ENCODE data around the gene MRPS18A. TPM values are rescaled to one million over a fixed set of nuclear protein-coding genes. Genes with fewer than 3 reads are reported as not detected.

The MRPS18A gene
- total and polyA plus RNA-seq, 9 of the 15 experiments (the other 6 are each of a cell fraction or from before 2014, with no cell fraction given): 87.5 to 243 (median 125) TPM

- TF ChIP-seq, protein P1, sequence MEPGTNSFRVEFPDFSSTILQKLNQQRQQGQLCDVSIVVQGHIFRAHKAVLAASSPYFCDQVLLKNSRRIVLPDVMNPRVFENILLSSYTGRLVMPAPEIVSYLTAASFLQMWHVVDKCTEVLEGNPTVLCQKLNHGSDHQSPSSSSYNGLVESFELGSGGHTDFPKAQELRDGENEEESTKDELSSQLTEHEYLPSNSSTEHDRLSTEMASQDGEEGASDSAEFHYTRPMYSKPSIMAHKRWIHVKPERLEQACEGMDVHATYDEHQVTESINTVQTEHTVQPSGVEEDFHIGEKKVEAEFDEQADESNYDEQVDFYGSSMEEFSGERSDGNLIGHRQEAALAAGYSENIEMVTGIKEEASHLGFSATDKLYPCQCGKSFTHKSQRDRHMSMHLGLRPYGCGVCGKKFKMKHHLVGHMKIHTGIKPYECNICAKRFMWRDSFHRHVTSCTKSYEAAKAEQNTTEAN (CRISPR knock-in tag; IDR thresholded peaks at IDR 0.05): no peak; the same call in 1 of the 2 replicates
- TF ChIP-seq FOSL1 (tag; conservative IDR thresholded peaks at IDR 0.05): peak; percentile 64
- TF ChIP-seq PML (IDR thresholded peaks at IDR 0.05; ENCODE audit: low read length): peak; percentile 87
- TF ChIP-seq CBFB (CRISPR knock-in tag; IDR thresholded peaks at IDR 0.05): peak; percentile 98
- no peak for TF ChIP-seq RHOXF2B (CRISPR knock-in tag; conservative IDR thresholded peaks at IDR 0.05)
- TF ChIP-seq ZNF696 (CRISPR knock-in tag; conservative IDR thresholded peaks at IDR 0.05): 0 out of 2 replicates have a peak, but pooled peaks have one; percentile 38
- TF ChIP-seq, protein P2, sequence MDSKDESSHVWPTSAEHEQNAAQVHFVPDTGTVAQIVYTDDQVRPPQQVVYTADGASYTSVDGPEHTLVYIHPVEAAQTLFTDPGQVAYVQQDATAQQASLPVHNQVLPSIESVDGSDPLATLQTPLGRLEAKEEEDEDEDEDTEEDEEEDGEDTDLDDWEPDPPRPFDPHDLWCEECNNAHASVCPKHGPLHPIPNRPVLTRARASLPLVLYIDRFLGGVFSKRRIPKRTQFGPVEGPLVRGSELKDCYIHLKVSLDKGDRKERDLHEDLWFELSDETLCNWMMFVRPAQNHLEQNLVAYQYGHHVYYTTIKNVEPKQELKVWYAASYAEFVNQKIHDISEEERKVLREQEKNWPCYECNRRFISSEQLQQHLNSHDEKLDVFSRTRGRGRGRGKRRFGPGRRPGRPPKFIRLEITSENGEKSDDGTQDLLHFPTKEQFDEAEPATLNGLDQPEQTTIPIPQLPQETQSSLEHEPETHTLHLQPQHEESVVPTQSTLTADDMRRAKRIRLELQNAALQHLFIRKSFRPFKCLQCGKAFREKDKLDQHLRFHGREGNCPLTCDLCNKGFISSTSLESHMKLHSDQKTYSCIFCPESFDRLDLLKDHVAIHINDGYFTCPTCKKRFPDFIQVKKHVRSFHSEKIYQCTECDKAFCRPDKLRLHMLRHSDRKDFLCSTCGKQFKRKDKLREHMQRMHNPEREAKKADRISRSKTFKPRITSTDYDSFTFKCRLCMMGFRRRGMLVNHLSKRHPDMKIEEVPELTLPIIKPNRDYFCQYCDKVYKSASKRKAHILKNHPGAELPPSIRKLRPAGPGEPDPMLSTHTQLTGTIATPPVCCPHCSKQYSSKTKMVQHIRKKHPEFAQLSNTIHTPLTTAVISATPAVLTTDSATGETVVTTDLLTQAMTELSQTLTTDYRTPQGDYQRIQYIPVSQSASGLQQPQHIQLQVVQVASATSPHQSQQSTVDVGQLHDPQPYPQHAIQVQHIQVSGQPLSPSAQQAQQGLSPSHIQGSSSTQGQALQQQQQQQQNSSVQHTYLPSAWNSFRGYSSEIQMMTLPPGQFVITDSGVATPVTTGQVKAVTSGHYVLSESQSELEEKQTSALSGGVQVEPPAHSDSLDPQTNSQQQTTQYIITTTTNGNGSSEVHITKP (IDR thresholded peaks at IDR 0.05; ENCODE audit: partially characterized antibody): peak; percentile 29
- TF ChIP-seq NFATC3 (IDR thresholded peaks at IDR 0.05): 0 out of 2 replicates have a peak, but pooled peaks have one; percentile 53
- TF ChIP-seq, protein P3, sequence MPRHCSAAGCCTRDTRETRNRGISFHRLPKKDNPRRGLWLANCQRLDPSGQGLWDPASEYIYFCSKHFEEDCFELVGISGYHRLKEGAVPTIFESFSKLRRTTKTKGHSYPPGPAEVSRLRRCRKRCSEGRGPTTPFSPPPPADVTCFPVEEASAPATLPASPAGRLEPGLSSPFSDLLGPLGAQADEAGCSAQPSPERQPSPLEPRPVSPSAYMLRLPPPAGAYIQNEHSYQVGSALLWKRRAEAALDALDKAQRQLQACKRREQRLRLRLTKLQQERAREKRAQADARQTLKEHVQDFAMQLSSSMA (CRISPR knock-in tag; IDR thresholded peaks at IDR 0.05): peak; percentile 57; the same call in 1 of the 2 replicates
- TF ChIP-seq POLR2A (conservative IDR thresholded peaks at IDR 0.05): peak; percentile 99
- TF ChIP-seq ZNF644 (tag; IDR thresholded peaks at IDR 0.05; ENCODE audit: low read depth): peak; percentile 87
- TF ChIP-seq ZBED1 (IDR thresholded peaks at IDR 0.05): 0 out of 2 replicates have a peak, but pooled peaks have one; percentile 72
- TF ChIP-seq ZNF282 (CRISPR knock-in tag; IDR thresholded peaks at IDR 0.05): no peak
- TF ChIP-seq, protein P4, sequence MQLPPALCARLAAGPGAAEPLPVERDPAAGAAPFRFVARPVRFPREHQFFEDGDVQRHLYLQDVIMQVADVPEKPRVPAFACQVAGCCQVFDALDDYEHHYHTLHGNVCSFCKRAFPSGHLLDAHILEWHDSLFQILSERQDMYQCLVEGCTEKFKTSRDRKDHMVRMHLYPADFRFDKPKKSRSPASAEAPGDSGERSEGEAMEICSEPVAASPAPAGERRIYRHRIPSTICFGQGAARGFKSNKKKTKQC (CRISPR knock-in tag; IDR thresholded peaks at IDR 0.05): peak; percentile 75; the same call in 1 of the 2 replicates
- peak; percentile 90 for TF ChIP-seq ZNF175 (CRISPR knock-in tag; IDR thresholded peaks at IDR 0.05; ENCODE audit: low read depth)
- TF ChIP-seq SP1 (CRISPR knock-in tag; IDR thresholded peaks at IDR 0.05): peak; percentile 72
- TF ChIP-seq BRD9 (IDR thresholded peaks at IDR 0.05; ENCODE audit: low read depth, partially characterized antibody): peak; percentile 65
- peak; percentile 88 for TF ChIP-seq MTA1 (IDR thresholded peaks at IDR 0.05; ENCODE audit: borderline replicate concordance)
- TF ChIP-seq SAP30 (IDR thresholded peaks at IDR 0.05; ENCODE audit: borderline replicate concordance, insufficient read depth, low read depth, low read length, poor library complexity, severe bottlenecking): peak; percentile 86
- no peak for TF ChIP-seq ZKSCAN8 (CRISPR knock-in tag; IDR thresholded peaks at IDR 0.05)
- TF ChIP-seq FOXK2 (conservative IDR thresholded peaks at IDR 0.05 in 1 of 2, IDR thresholded peaks at IDR 0.05 in 1 of 2; ENCODE audit: low read depth in 2 of 2): peak; percentile 31 to 41; a peak in 3 of 4 replicates
- TF ChIP-seq SMAD1 (IDR thresholded peaks at IDR 0.05; ENCODE audit: low read depth, low read length, partially characterized antibody): peak; percentile 78
- no peak for TF ChIP-seq TCFL5 (CRISPR knock-in tag; conservative IDR thresholded peaks at IDR 0.05)
Observed at GRCh38 chr6:43635387-43636307, 51.9 kb downstream of the MRPS18A start, which contains the start of gene MAD2L1BP (continued).
